Mucosa of descending colon (tissue), 3 donors: ENCODE data around the gene ZCCHC7. TPM values are rescaled to one million over a fixed set of nuclear protein-coding genes. Genes with fewer than 3 reads are reported as not detected.

Experiments
- ATAC-seq: fragments of 200-7000 bp; cut with Tn5 transposase; one replicate; pipeline ENCODE4 v1.9.1; 2020; ENCODE audit warnings: mild to moderate bottlenecking, moderate library complexity
- DNase-seq, 3 donors: peaks; one replicate each; pipeline ENCODE4 v3.0.0-alpha.2; 2020
- H3K36me3 ChIP-seq: fragments of 200-600 bp; one replicate; pipeline ENCODE4 v1.8.0; 2021; ENCODE audit warnings: low read depth, mild to moderate bottlenecking
- H3K4me1 ChIP-seq: fragments of 200-600 bp; one replicate; pipeline ENCODE4 v1.8.0; 2021; ENCODE audit warnings: low read depth, mild to moderate bottlenecking
- H3K4me3 ChIP-seq: fragments of 200-600 bp; one replicate; pipeline ENCODE4 v1.8.0; 2021; ENCODE audit warnings: mild to moderate bottlenecking
- H3K9me3 ChIP-seq: fragments of 200-600 bp; one replicate; pipeline ENCODE4 v1.8.0; 2021; ENCODE audit warnings: mild to moderate bottlenecking
- intact Hi-C, 2 donors: fragments of 100-400 bp; cut with DNase I in 1 of 2; cut with micrococcal nuclease in 1 of 2; formaldehyde crosslinking; loops; one replicate each; pipeline versions ENCODE4 v1.11.0 to v1.11.1; 2022; cut with DNase I, micrococcal nuclease
- total RNA-seq, 3 donors: library from RNA; stranded (reverse); fragmentation: NEBNext Ultra II Directional in 2 of 3; extraction: Animal tissue kit (Norgen Biotek cat#: 25700) in 2 of 3; gene quantifications; one replicate each; pipeline versions ENCODE4 v1.2.1 to v1.2.4, GENCODE V29; 2021 to 2023
- TF ChIP-seq, protein P1 (sequence below): fragments of 200-600 bp; IDR thresholded peaks from one replicate; pipeline ENCODE4 v1.8.0; 2022; ENCODE audit warnings: antibody characterized with exemption, mild to moderate bottlenecking
- donor health status: DM: no; HTN: no; CAD: no; lungs with moderate emphysema.
- donor health status: DM: no; HTN: no; CAD: no.
- donor health status: DM: no; HTN: yes; CAD: no.

ZCCHC7 gene
- total RNA-seq, 3 donors from 2014 or later = 18.3 to 25.7 (median 19.7) TPM

DNA sequence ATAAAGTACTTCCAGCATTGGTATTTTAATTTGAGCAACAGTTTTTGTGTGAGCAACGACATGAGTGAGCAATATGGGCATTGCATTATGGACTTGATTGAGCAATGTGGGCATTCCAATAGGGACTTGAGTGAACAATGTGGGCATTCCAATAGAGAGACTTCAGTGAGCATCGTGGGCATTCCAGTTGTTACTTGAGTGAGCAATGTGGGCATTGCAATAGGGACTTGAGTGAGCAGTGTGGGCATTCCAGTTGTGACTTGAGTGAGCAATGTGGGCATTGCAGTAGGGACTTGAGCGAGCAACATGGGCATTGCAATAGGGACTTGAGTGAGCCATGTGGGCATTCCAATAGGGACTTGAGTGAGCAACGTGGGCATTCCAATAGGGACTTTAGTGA lies 52.2 kb downstream of the ZCCHC7 start:
- DNase-seq = no peak

DNA sequence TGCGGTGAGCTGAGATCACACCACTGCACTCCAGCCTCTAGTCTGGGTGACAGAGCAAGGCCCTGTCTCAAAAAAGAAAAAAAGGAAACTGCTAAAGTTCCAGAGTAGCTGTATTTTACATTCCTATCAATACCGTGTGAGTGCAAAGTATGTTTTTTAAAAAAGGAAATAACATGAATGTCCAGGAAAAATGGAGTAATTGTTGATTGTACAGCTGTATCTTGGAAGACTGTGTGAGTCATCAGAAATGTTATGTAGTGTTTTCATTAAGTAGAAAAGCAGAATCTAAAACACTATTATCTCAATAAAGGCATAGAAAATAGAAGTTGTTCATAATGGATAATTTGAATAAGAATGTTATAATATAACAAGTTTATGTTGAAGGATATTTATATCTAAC lies 53.9 kb downstream of the ZCCHC7 start:
- no peaks in the 10 kb centered on the region for H3K9me3 ChIP-seq

More for the DNA sequence above, 52.2 kb downstream of the ZCCHC7 start:
- H3K4me1 ChIP-seq = no peaks in the 10 kb centered on the region
- H3K9me3 ChIP-seq = no peaks in the 10 kb centered on the region
- TF ChIP-seq, protein P1, sequence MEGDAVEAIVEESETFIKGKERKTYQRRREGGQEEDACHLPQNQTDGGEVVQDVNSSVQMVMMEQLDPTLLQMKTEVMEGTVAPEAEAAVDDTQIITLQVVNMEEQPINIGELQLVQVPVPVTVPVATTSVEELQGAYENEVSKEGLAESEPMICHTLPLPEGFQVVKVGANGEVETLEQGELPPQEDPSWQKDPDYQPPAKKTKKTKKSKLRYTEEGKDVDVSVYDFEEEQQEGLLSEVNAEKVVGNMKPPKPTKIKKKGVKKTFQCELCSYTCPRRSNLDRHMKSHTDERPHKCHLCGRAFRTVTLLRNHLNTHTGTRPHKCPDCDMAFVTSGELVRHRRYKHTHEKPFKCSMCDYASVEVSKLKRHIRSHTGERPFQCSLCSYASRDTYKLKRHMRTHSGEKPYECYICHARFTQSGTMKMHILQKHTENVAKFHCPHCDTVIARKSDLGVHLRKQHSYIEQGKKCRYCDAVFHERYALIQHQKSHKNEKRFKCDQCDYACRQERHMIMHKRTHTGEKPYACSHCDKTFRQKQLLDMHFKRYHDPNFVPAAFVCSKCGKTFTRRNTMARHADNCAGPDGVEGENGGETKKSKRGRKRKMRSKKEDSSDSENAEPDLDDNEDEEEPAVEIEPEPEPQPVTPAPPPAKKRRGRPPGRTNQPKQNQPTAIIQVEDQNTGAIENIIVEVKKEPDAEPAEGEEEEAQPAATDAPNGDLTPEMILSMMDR = no peak
- H3K4me3 ChIP-seq = no peak overlapping the region
- no peak for ATAC-seq
- H3K36me3 ChIP-seq = no peaks in the 10 kb centered on the region
- intact Hi-C loops = no loop called here

DNA sequence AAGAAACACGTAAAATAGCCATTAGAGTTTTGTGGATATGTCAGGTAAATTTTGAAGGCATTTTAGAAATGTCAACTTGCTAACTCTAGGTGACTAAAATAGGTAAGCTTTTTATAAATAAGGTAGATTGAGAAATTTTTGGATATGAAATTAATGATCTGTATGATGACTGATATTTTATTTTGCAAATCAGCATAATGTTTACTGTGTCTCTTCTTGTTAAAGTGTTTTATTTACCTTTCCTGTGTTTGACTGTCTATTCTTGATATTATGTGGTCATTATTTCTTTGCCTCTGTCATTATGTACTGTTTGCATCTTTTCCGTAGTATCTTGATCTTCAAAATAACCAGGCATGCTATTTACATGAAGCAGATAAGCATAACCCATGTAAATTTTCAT lies 58.4 kb downstream of the ZCCHC7 start:
- no peak for ATAC-seq

More for the DNA sequence above, 53.9 kb downstream of the ZCCHC7 start:
- Histone ChIP-seq H3K4me1 (no peaks in the 10 kb centered on the region), H3K4me3 (no peak overlapping the region), H3K36me3 (no peaks in the 10 kb centered on the region)
- no peak for DNase-seq
- no peak for ATAC-seq
- intact Hi-C loops = no loop called here
- TF ChIP-seq, protein P1 = no peak

DNA sequence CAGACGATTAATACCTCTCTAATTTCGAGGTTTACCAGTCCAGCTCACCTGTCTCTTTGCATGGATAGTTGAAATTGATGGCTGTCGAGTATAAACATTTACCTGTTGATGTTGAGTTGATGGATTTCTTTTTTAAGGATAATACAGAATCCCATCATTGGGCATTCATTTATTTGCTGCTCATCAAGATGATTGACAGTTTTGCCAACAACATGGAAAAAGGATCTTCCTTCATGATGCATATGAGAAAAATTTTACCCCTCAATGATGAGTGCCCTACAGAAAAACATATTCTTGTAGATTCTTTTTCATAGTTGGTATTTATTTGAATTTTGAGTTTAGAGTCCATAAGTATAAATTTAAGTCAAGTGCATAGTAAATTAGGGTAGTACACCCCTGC lies 59.2 kb downstream of the ZCCHC7 start:
- TF ChIP-seq, protein P1 = no peak
- no peak overlapping the region for H3K4me3 ChIP-seq
- no peaks in the 10 kb centered on the region for H3K4me1 ChIP-seq
- no peak for ATAC-seq
- intact Hi-C loops = no loop called here
- H3K36me3 ChIP-seq = no peaks in the 10 kb centered on the region
- no peaks in the 10 kb centered on the region for H3K9me3 ChIP-seq
- no peak for DNase-seq

More for the DNA sequence above, 58.4 kb downstream of the ZCCHC7 start:
- Histone ChIP-seq H3K4me1 (no peaks in the 10 kb centered on the region), H3K4me3 (no peak overlapping the region), H3K9me3 (no peaks in the 10 kb centered on the region), H3K36me3 (no peaks in the 10 kb centered on the region)
- intact Hi-C loops = no loop called here
- DNase-seq = no peak
- TF ChIP-seq, protein P1 = no peak

DNA sequence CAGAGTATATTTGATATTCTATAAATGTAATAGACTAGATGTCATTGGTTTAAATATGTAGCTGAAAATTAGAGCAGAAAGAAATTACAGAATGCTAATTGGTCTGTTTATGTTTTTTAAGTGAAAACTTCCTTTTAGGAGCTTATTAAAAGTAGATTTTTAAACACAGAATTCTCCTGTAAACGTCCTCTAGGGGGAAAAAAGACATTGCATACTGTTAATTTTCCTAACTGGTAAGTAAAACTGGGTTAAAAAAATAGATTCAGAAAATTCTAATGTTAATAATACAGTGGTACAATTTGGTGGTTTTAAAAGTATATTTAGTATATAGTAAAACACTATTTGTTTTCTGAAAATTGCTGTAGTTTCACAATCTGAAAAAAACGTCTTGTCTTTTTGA lies 59.8 kb downstream of the ZCCHC7 start:
- ATAC-seq (no peak), DNase-seq (no peak)
- intact Hi-C loops = no loop called here
- Histone ChIP-seq H3K36me3 (no peaks in the 10 kb centered on the region), H3K4me1 (no peaks in the 10 kb centered on the region), H3K9me3 (no peaks in the 10 kb centered on the region), H3K4me3 (no peak overlapping the region)
- TF ChIP-seq, protein P1 = no peak

DNA sequence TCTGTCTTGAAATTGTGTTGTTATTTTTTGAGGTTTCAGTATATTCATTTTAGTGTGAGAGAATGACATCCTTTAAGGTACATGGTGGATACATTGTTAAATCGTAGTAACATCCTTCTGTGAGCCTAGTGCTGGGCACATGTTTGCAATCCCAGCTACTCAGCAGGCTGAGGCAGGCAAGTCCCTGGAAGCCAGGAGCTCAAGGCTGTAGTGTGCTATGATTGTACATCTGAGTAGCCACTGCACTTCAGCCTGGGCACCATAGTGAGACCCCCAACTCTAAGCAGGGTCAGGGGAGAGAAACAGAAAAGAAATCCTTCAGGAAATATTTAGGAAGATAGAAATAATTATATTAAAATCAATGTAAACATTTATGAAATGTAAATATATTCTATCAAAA lies 62.3 kb downstream of the ZCCHC7 start:
- no peaks in the 10 kb centered on the region for H3K9me3 ChIP-seq
- DNase-seq = no peak
- H3K36me3 ChIP-seq = no peaks in the 10 kb centered on the region
- intact Hi-C loops = no loop called here
- no peak for ATAC-seq
- TF ChIP-seq, protein P1 = no peak
- H3K4me1 ChIP-seq = no peaks in the 10 kb centered on the region
- H3K4me3 ChIP-seq = no peak overlapping the region
